WTC11 (cell line): ENCODE results near the gene NOD1. TPM values are rescaled to one million over a fixed set of nuclear protein-coding genes. Genes with fewer than 3 reads are reported as not detected.

Source experiments
- ATAC-seq: fragments of 200-7000 bp; cut with Tn5 transposase; 2 replicates; pipeline ENCODE4 v1.10.0; 2021; ENCODE audit warnings: mild to moderate bottlenecking, moderate library complexity
- CTCF ChIA-PET: fragments of 300-600 bp; sonication (Branson Sonifier 250); formaldehyde crosslinking; loops from one replicate; lab custom pipeline; 2021; ENCODE audit warnings: antibody characterized with exemption; lab: Charles Lee
- POLR2A ChIA-PET: fragments of 350-600 bp; sonication (Branson Sonifier 250); formaldehyde crosslinking; loops from one replicate; lab custom pipeline; 2021; ENCODE audit warnings: antibody characterized with exemption; lab: Charles Lee
- DNase-seq: peaks from one replicate; pipeline ENCODE4 v3.0.0; 2021; ENCODE audit warnings: low spot score
- H3K27ac Mint-ChIP-seq: 2 replicates; pipeline ENCODE4 v1.8.0; 2021; ENCODE audit warnings: mixed read lengths
- H3K27me3 Mint-ChIP-seq: 2 replicates; pipeline ENCODE4 v1.8.0; 2021; ENCODE audit warnings: low read depth, mild to moderate bottlenecking, moderate library complexity, mixed read lengths
- H3K36me3 Mint-ChIP-seq: 2 replicates; pipeline ENCODE4 v1.8.0; 2021; ENCODE audit warnings: mixed read lengths
- H3K4me1 Mint-ChIP-seq: 2 replicates; pipeline ENCODE4 v1.8.0; 2022; ENCODE audit warnings: mixed read lengths
- H3K4me3 Mint-ChIP-seq: 2 replicates; pipeline ENCODE4 v1.8.0; 2021; ENCODE audit warnings: mild to moderate bottlenecking, moderate library complexity, mixed read lengths
- H3K9me3 Mint-ChIP-seq: 2 replicates; pipeline ENCODE4 v1.8.0; 2021; ENCODE audit warnings: mixed read lengths
- CBFB ChIP-seq: sonication (generic); formaldehyde crosslinking; IDR thresholded peaks from 2 replicates; pipeline ENCODE4 v1.8.1; 2022; ENCODE audit warnings: mild to moderate bottlenecking, low read depth, missing genetic modification reagents
- CDX4 ChIP-seq: fragments of 250-450 bp; sonication (Bioruptor Pico); IDR thresholded peaks from 2 replicates; pipeline ENCODE4 v1.9.0; 2021; ENCODE audit warnings: moderate library complexity, mild to moderate bottlenecking, inconsistent platforms, borderline replicate concordance
- ESRRA ChIP-seq: sonication (generic); formaldehyde crosslinking; IDR thresholded peaks from 2 replicates; pipeline ENCODE4 v1.8.1; 2022; ENCODE audit warnings: mild to moderate bottlenecking, missing genetic modification reagents, borderline replicate concordance
- FOXP4 ChIP-seq: sonication (generic); formaldehyde crosslinking; IDR thresholded peaks from 2 replicates; pipeline ENCODE4 v1.8.0; 2022; ENCODE audit warnings: mild to moderate bottlenecking, missing genetic modification reagents
- GRHL2 ChIP-seq: fragments of 250-450 bp; sonication (Bioruptor Pico); IDR thresholded peaks from 2 replicates; pipeline ENCODE4 v1.8.0; 2022; ENCODE audit warnings: mild to moderate bottlenecking, moderate library complexity; ENCODE audit not compliant: insufficient replicate concordance, severe bottlenecking
- IRF1 ChIP-seq: sonication (generic); formaldehyde crosslinking; IDR thresholded peaks from 2 replicates; pipeline ENCODE4 v1.8.0; 2023; ENCODE audit warnings: missing genetic modification reagents
- MLX ChIP-seq: sonication (generic); formaldehyde crosslinking; IDR thresholded peaks from 2 replicates; pipeline ENCODE4 v1.8.1; 2023; ENCODE audit warnings: mild to moderate bottlenecking, missing genetic modification reagents, moderate library complexity
- NFATC4 ChIP-seq: fragments of 250-450 bp; sonication (Bioruptor Pico); IDR thresholded peaks from 2 replicates; pipeline ENCODE4 v1.9.0; 2021; ENCODE audit warnings: mild to moderate bottlenecking
- NR1H2 ChIP-seq: sonication (generic); formaldehyde crosslinking; IDR thresholded peaks from 2 replicates; pipeline ENCODE4 v1.9.0; 2021; ENCODE audit warnings: mild to moderate bottlenecking, moderate library complexity, missing genetic modification reagents
- NR2C2 ChIP-seq: sonication (generic); formaldehyde crosslinking; IDR thresholded peaks from 2 replicates; pipeline ENCODE4 v1.8.0; 2022; ENCODE audit warnings: mild to moderate bottlenecking, missing genetic modification reagents
- NR3C1 ChIP-seq: sonication (generic); formaldehyde crosslinking; conservative IDR thresholded peaks from 2 replicates; pipeline ENCODE4 v1.8.1; 2023; ENCODE audit warnings: low read depth, mild to moderate bottlenecking, missing genetic modification reagents
- PRRX2 ChIP-seq: fragments of 250-450 bp; sonication (Bioruptor Pico); IDR thresholded peaks from 2 replicates; pipeline ENCODE4 v1.8.0; 2021; ENCODE audit warnings: mild to moderate bottlenecking
- SP1 ChIP-seq: sonication (generic); formaldehyde crosslinking; conservative IDR thresholded peaks from 2 replicates; pipeline ENCODE4 v1.8.1; 2022; ENCODE audit warnings: missing genetic modification reagents
- ZMAT4 ChIP-seq: fragments of 250-450 bp; sonication (Bioruptor Pico); IDR thresholded peaks from 2 replicates; pipeline ENCODE4 v1.9.0; 2021; ENCODE audit warnings: mild to moderate bottlenecking
- ZNF219 ChIP-seq: sonication (generic); formaldehyde crosslinking; IDR thresholded peaks from 2 replicates; pipeline ENCODE4 v1.8.0; 2023; ENCODE audit warnings: missing genetic modification reagents, mild to moderate bottlenecking, borderline replicate concordance
- ZNF396 ChIP-seq: fragments of 250-450 bp; sonication (Bioruptor Pico); IDR thresholded peaks from 2 replicates; pipeline ENCODE4 v1.8.0; 2021; ENCODE audit warnings: mild to moderate bottlenecking, moderate library complexity, borderline replicate concordance
- total RNA-seq: library from RNA; stranded (reverse); gene quantifications from 3 replicates; pipeline ENCODE4 v1.2.3, GENCODE V29; 2021
- TF ChIP-seq, protein P1 (sequence below): sonication (generic); formaldehyde crosslinking; IDR thresholded peaks from 2 replicates; pipeline ENCODE4 v1.8.1; 2023; ENCODE audit warnings: mild to moderate bottlenecking, missing genetic modification reagents, borderline replicate concordance
- TF ChIP-seq, protein P2 (sequence below): fragments of 200-600 bp; IDR thresholded peaks from 2 replicates; pipeline ENCODE4 v1.8.0; 2022; ENCODE audit warnings: antibody characterized with exemption
- TF ChIP-seq, protein P3 (sequence below): sonication (generic); formaldehyde crosslinking; IDR thresholded peaks from 2 replicates; pipeline ENCODE4 v1.8.1; 2022; ENCODE audit warnings: mild to moderate bottlenecking, missing genetic modification reagents, moderate library complexity, borderline replicate concordance

The NOD1 gene
- total RNA-seq, 1 experiment from 2014 or later, result 6.4 TPM

- H3K36me3 Mint-ChIP-seq, result no peaks in the 10 kb centered on the region; the same call in 1 of the 2 replicates
- H3K27ac Mint-ChIP-seq, result no peak overlapping the region
- H3K27me3 Mint-ChIP-seq, result no peaks in the 10 kb centered on the region
- H3K4me1 Mint-ChIP-seq, result peaks cover 22% of the 10 kb centered on the region
- CTCF ChIA-PET, result interaction anchor here (1.0 to 3.1 kb wide), 4 partner anchors 17 to 287 kb away, joined by 3 to 12 read pairs (median 3); no protein-coding TSS in a partner anchor
- no peak for DNase-seq
- no peak for ATAC-seq
- H3K9me3 Mint-ChIP-seq, result no peaks in the 10 kb centered on the region
- TF ChIP-seq CBFB (CRISPR knock-in tag) (no peak), NR3C1 (no peak), ZNF396 (CRISPR knock-in tag) (no peak), CDX4 (CRISPR knock-in tag) (no peak), NR1H2 (CRISPR knock-in tag) (no peak), PRRX2 (CRISPR knock-in tag) (no peak), SP1 (CRISPR knock-in tag) (no peak), NFATC4 (CRISPR knock-in tag) (no peak), ZNF219 (CRISPR knock-in tag) (no peak), IRF1 (no peak), ESRRA (CRISPR knock-in tag) (no peak), NR2C2 (CRISPR knock-in tag) (no peak), ZMAT4 (CRISPR knock-in tag) (no peak), FOXP4 (CRISPR knock-in tag) (no peak), MLX (CRISPR knock-in tag) (no peak), GRHL2 (no peak)
- TF ChIP-seq, protein P1, sequence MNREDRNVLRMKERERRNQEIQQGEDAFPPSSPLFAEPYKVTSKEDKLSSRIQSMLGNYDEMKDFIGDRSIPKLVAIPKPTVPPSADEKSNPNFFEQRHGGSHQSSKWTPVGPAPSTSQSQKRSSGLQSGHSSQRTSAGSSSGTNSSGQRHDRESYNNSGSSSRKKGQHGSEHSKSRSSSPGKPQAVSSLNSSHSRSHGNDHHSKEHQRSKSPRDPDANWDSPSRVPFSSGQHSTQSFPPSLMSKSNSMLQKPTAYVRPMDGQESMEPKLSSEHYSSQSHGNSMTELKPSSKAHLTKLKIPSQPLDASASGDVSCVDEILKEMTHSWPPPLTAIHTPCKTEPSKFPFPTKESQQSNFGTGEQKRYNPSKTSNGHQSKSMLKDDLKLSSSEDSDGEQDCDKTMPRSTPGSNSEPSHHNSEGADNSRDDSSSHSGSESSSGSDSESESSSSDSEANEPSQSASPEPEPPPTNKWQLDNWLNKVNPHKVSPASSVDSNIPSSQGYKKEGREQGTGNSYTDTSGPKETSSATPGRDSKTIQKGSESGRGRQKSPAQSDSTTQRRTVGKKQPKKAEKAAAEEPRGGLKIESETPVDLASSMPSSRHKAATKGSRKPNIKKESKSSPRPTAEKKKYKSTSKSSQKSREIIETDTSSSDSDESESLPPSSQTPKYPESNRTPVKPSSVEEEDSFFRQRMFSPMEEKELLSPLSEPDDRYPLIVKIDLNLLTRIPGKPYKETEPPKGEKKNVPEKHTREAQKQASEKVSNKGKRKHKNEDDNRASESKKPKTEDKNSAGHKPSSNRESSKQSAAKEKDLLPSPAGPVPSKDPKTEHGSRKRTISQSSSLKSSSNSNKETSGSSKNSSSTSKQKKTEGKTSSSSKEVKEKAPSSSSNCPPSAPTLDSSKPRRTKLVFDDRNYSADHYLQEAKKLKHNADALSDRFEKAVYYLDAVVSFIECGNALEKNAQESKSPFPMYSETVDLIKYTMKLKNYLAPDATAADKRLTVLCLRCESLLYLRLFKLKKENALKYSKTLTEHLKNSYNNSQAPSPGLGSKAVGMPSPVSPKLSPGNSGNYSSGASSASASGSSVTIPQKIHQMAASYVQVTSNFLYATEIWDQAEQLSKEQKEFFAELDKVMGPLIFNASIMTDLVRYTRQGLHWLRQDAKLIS, result no peak
- TF ChIP-seq, protein P2, sequence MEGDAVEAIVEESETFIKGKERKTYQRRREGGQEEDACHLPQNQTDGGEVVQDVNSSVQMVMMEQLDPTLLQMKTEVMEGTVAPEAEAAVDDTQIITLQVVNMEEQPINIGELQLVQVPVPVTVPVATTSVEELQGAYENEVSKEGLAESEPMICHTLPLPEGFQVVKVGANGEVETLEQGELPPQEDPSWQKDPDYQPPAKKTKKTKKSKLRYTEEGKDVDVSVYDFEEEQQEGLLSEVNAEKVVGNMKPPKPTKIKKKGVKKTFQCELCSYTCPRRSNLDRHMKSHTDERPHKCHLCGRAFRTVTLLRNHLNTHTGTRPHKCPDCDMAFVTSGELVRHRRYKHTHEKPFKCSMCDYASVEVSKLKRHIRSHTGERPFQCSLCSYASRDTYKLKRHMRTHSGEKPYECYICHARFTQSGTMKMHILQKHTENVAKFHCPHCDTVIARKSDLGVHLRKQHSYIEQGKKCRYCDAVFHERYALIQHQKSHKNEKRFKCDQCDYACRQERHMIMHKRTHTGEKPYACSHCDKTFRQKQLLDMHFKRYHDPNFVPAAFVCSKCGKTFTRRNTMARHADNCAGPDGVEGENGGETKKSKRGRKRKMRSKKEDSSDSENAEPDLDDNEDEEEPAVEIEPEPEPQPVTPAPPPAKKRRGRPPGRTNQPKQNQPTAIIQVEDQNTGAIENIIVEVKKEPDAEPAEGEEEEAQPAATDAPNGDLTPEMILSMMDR, result no peak
- TF ChIP-seq, protein P3, sequence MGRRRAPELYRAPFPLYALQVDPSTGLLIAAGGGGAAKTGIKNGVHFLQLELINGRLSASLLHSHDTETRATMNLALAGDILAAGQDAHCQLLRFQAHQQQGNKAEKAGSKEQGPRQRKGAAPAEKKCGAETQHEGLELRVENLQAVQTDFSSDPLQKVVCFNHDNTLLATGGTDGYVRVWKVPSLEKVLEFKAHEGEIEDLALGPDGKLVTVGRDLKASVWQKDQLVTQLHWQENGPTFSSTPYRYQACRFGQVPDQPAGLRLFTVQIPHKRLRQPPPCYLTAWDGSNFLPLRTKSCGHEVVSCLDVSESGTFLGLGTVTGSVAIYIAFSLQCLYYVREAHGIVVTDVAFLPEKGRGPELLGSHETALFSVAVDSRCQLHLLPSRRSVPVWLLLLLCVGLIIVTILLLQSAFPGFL (CRISPR knock-in tag), result no peak
- no peak overlapping the region for H3K4me3 Mint-ChIP-seq
- POLR2A ChIA-PET, result no interaction called here
Observed at GRCh38 chr7:30451539-30452279, 26.9 kb downstream of the NOD1 start.
